Mucosa of descending colon (tissue), 3 donors: Measurements from ENCODE around the gene USP28. TPM values are rescaled to one million over a fixed set of nuclear protein-coding genes. Genes with fewer than 3 reads are reported as not detected.
A peak's percentile ranks its signal among the peaks of the same experiment; 100 is the strongest.
"Not testable (repeated sequence)": the region's sequence is repeated elsewhere in the genome, so short reads cannot be mapped to it uniquely, and the experiment has no call there.

Experiments
- ATAC-seq: fragments of 200-7000 bp; cut with Tn5 transposase; one replicate; pipeline ENCODE4 v1.9.1; 2020; ENCODE audit warnings: mild to moderate bottlenecking, moderate library complexity
- DNase-seq, 3 donors: peaks; one replicate each; pipeline ENCODE4 v3.0.0-alpha.2; 2020
- H3K36me3 ChIP-seq: fragments of 200-600 bp; one replicate; pipeline ENCODE4 v1.8.0; 2021; ENCODE audit warnings: low read depth, mild to moderate bottlenecking
- H3K4me1 ChIP-seq: fragments of 200-600 bp; one replicate; pipeline ENCODE4 v1.8.0; 2021; ENCODE audit warnings: low read depth, mild to moderate bottlenecking
- H3K4me3 ChIP-seq: fragments of 200-600 bp; one replicate; pipeline ENCODE4 v1.8.0; 2021; ENCODE audit warnings: mild to moderate bottlenecking
- H3K9me3 ChIP-seq: fragments of 200-600 bp; one replicate; pipeline ENCODE4 v1.8.0; 2021; ENCODE audit warnings: mild to moderate bottlenecking
- intact Hi-C, 2 donors: fragments of 100-400 bp; cut with DNase I in 1 of 2; cut with micrococcal nuclease in 1 of 2; formaldehyde crosslinking; loops; one replicate each; pipeline versions ENCODE4 v1.11.0 to v1.11.1; 2022; cut with DNase I, micrococcal nuclease
- total RNA-seq, 3 donors: library from RNA; stranded (reverse); fragmentation: NEBNext Ultra II Directional in 2 of 3; extraction: Animal tissue kit (Norgen Biotek cat#: 25700) in 2 of 3; gene quantifications; one replicate each; pipeline versions ENCODE4 v1.2.1 to v1.2.4, GENCODE V29; 2021 to 2023
- TF ChIP-seq, protein P1 (sequence below): fragments of 200-600 bp; IDR thresholded peaks from one replicate; pipeline ENCODE4 v1.8.0; 2022; ENCODE audit warnings: antibody characterized with exemption, mild to moderate bottlenecking
- donor health status: DM: no; HTN: no; CAD: no; lungs with moderate emphysema.
- donor health status: DM: no; HTN: no; CAD: no.
- donor health status: DM: no; HTN: yes; CAD: no.

The USP28 gene
- total RNA-seq, 3 donors from 2014 or later: 17.1 to 33.7 (median 20.2) TPM

- intact Hi-C loops: no loop called here
- ATAC-seq: peak; percentile 55
- H3K4me3 ChIP-seq: peak overlapping the region; percentile 59
- H3K9me3 ChIP-seq: no peaks in the 10 kb centered on the region
- TF ChIP-seq, protein P1, sequence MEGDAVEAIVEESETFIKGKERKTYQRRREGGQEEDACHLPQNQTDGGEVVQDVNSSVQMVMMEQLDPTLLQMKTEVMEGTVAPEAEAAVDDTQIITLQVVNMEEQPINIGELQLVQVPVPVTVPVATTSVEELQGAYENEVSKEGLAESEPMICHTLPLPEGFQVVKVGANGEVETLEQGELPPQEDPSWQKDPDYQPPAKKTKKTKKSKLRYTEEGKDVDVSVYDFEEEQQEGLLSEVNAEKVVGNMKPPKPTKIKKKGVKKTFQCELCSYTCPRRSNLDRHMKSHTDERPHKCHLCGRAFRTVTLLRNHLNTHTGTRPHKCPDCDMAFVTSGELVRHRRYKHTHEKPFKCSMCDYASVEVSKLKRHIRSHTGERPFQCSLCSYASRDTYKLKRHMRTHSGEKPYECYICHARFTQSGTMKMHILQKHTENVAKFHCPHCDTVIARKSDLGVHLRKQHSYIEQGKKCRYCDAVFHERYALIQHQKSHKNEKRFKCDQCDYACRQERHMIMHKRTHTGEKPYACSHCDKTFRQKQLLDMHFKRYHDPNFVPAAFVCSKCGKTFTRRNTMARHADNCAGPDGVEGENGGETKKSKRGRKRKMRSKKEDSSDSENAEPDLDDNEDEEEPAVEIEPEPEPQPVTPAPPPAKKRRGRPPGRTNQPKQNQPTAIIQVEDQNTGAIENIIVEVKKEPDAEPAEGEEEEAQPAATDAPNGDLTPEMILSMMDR: no peak
- peaks cover 11% of the 10 kb centered on the region for H3K4me1 ChIP-seq
- peak in 2 of 3 donors; percentile 36 to 62 for DNase-seq
- peaks cover 5% of the 10 kb centered on the region for H3K36me3 ChIP-seq
These were observed 102.3 kb downstream of the USP28 start for GRCh38 chr11:113773092-113773415.

- intact Hi-C loops: no loop called here
- Histone ChIP-seq H3K9me3 (no peaks in the 10 kb centered on the region), H3K4me1 (peaks cover 11% of the 10 kb centered on the region), H3K4me3 (no peak overlapping the region), H3K36me3 (peaks cover 5% of the 10 kb centered on the region)
- no peak for ATAC-seq
- TF ChIP-seq, protein P1: no peak
- DNase-seq: no peak
These were observed 103.4 kb downstream of the USP28 start for GRCh38 chr11:113771964-113772363.

- Histone ChIP-seq H3K36me3 (no peaks in the 10 kb centered on the region), H3K4me3 (no peak overlapping the region), H3K9me3 (no peaks in the 10 kb centered on the region), H3K4me1 (no peaks in the 10 kb centered on the region)
- TF ChIP-seq, protein P1: no peak
- intact Hi-C loops: no loop called here
- DNase-seq (no peak), ATAC-seq (no peak)
These were observed 110.7 kb downstream of the USP28 start for GRCh38 chr11:113764527-113765219.

- not testable (repeated sequence) for H3K36me3 ChIP-seq, ATAC-seq, DNase-seq
These were observed 112.3 kb downstream of the USP28 start for GRCh38 chr11:113763040-113763439.

DNA sequence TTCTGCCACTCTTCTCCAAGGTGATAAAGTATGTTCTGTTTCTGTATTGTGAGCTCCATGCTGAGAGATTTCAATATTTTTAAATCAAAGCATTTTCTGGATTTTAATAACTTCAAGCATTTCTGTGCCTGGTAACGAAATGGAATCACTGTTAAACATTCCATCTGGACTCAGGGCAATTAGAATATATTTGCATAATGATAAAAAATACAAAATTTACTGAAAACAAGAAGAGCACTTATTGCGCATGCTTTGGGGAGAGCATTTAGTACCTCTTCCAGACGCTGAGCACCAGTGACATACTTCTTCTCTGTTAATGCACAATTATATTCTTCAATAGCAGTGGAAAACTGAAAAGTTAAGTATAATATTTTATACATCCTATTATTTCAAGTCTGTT, 115.1 kb downstream of the USP28 start:
- TF ChIP-seq, protein P1: no peak
- Histone ChIP-seq H3K9me3 (no peaks in the 10 kb centered on the region), H3K36me3 (no peaks in the 10 kb centered on the region), H3K4me3 (no peak overlapping the region), H3K4me1 (no peaks in the 10 kb centered on the region)
- intact Hi-C loops: no loop called here
- no peak for DNase-seq
- ATAC-seq: no peak

More at GRCh38 chr11:113763040-113763439, 112.3 kb downstream of the USP28 start:
- H3K9me3 ChIP-seq, H3K4me1 ChIP-seq, intact Hi-C loops, H3K4me3 ChIP-seq: not testable (repeated sequence)

- DNase-seq (no peak), ATAC-seq (no peak)
- no peak overlapping the region for H3K4me3 ChIP-seq
- intact Hi-C loops: no loop called here
- no peaks in the 10 kb centered on the region for H3K4me1 ChIP-seq
- TF ChIP-seq, protein P1: no peak
- no peaks in the 10 kb centered on the region for H3K36me3 ChIP-seq
- H3K9me3 ChIP-seq: no peaks in the 10 kb centered on the region
These were observed 122.4 kb downstream of the USP28 start for GRCh38 chr11:113752932-113753331.

Other genes starting within 250 kb of the USP28 start
- gene TMPRSS5, start 169.3 kb downstream of the USP28 start, total RNA-seq: 1 to 10 TPM in 1 of 3 donors, under 1 TPM in 2; 0.70 to 1.6 (median 0.81) TPM
- gene ZW10, start 101.9 kb downstream of the USP28 start, total RNA-seq: 10 to 100 TPM; 10.5 to 12.3 (median 11.1) TPM
- gene CLDN25, start 95.8 kb downstream of the USP28 start, total RNA-seq: not detected
- gene HTR3B, start 29.2 kb upstream of the USP28 start, total RNA-seq: not detected
- gene HTR3A, start 99.5 kb upstream of the USP28 start, total RNA-seq: 1 to 10 TPM in 1 of 3 donors, under 1 TPM in 1, not detected in 1; 0.17 to 4.1 TPM
- 10 to 100 TPM in 2 of 3 donors, 1 to 10 TPM in 1; 4.9 to 82.1 (median 48.8) TPM for gene ZBTB16, start 184.1 kb upstream of the USP28 start, total RNA-seq